ENCODE measurements around the gene C12orf42. TPM values are rescaled to one million over a fixed set of nuclear protein-coding genes. Genes with fewer than 3 reads are reported as not detected.

C12orf42 gene
- total and polyA plus RNA-seq, 2 of the 4 experiments (the other 2 are of a cell fraction) = not detected

DNA sequence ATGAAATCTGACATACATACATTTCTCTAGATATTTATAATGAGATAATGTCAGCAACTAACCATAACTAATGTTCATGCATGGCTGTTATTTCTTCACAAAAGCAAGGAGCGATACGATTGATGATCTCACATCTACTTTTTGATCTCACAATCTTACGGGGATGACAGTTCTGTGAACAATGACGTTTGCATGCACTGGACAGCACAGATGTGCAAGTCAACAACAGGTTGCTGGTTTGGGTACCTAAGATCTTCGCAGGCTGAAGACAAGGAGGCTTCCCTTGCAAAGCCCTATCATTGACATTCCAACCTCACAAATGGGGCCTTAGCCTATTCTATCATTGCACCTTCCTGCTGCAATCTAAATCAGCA, 53.6 kb downstream of the C12orf42 start:
- Histone ChIP-seq H3K4me1 (ENCODE audit: control insufficient read depth, insufficient read depth, low read length) (no peaks in the 10 kb centered on the region), H2BK15ac (ENCODE audit: low read depth, low read length) (no peak overlapping the region), H2AFZ (replicated peaks; ENCODE audit: low read length, poor library complexity) (no peak overlapping the region), H4K91ac (ENCODE audit: insufficient read depth, low read depth, low read length) (no peak overlapping the region), H4K8ac (ENCODE audit: low read depth in 2 of 2, low read length in 2 of 2) (no peak overlapping the region), H3K27me3 (ENCODE audit: control insufficient read depth, insufficient read depth, low read length) (no peaks in the 10 kb centered on the region), H3K23ac (ENCODE audit: low read depth, low read length) (no peak overlapping the region), H2BK20ac (ENCODE audit: low read depth, low read length) (no peak overlapping the region), H3K56ac (ENCODE audit: extremely low read depth, insufficient read depth, low read length) (no peak overlapping the region), H4K20me1 (ENCODE audit: insufficient read depth, low read length) (no peaks in the 10 kb centered on the region), H2AK5ac (ENCODE audit: low read depth, low read length) (no peak overlapping the region), H3K4ac (ENCODE audit: low read depth, low read length) (no peak overlapping the region), H3K9ac (ENCODE audit: low read depth, low read length) (no peak overlapping the region), H3K18ac (ENCODE audit: low read depth, low read length) (no peak overlapping the region), H2BK5ac (ENCODE audit: low read depth, low read length, poor library complexity, severe bottlenecking) (no peak overlapping the region), H3K79me1 (ENCODE audit: low read depth in 1 of 2, low read length in 2 of 2) (no peaks in the 10 kb centered on the region), H3K14ac (replicated peaks; ENCODE audit: low read depth, low read length) (no peak overlapping the region), H2BK120ac (ENCODE audit: low read depth, low read length) (no peak overlapping the region), H4K5ac (ENCODE audit: low read depth, low read length) (no peak overlapping the region), H2AK9ac (replicated peaks; ENCODE audit: low read depth, low read length, poor library complexity) (no peak overlapping the region), H3K4me2 (ENCODE audit: low read depth, low read length) (no peak overlapping the region), H3K9me1 (ENCODE audit: insufficient read depth, low read length) (no peaks in the 10 kb centered on the region), H3K27ac (ENCODE audit: insufficient read depth, low read length) (no peak overlapping the region), H3K36me3 (ENCODE audit: control insufficient read depth, insufficient read depth, low read length) (no peaks in the 10 kb centered on the region), H3K9me3 (ENCODE audit: control insufficient read depth, insufficient read depth, low read length) (0 out of 2 replicates have a peak, but pooled peaks cover 2% of the 10 kb centered on the region), H3K4me3 (ENCODE audit: insufficient read depth, low read depth, low read length) (no peak overlapping the region)
- intact Hi-C loops (cut with micrococcal nuclease) (no loop called here), dilution Hi-C loops (cut with HindIII; ENCODE audit: low sequenced_read_pairs, unreplicated experiment) (no loop called here), in situ Hi-C loops (cut with MboI; ENCODE audit: low sequenced_read_pairs) (no loop called here)
- WGBS, 2 experiments (ENCODE audit: extremely low coverage in 2 of 2, insufficient read length in 1 of 2) = 51% methylated on average over 4 of the region's 5 CpGs; no CpG with 5 or more reads in 1 of the 2 experiments
- ATAC-seq (ENCODE audit: low read depth) = no peak
- BruUV-seq (replicated peaks) = no TSS peak
- TF ChIP-seq, protein P1, sequence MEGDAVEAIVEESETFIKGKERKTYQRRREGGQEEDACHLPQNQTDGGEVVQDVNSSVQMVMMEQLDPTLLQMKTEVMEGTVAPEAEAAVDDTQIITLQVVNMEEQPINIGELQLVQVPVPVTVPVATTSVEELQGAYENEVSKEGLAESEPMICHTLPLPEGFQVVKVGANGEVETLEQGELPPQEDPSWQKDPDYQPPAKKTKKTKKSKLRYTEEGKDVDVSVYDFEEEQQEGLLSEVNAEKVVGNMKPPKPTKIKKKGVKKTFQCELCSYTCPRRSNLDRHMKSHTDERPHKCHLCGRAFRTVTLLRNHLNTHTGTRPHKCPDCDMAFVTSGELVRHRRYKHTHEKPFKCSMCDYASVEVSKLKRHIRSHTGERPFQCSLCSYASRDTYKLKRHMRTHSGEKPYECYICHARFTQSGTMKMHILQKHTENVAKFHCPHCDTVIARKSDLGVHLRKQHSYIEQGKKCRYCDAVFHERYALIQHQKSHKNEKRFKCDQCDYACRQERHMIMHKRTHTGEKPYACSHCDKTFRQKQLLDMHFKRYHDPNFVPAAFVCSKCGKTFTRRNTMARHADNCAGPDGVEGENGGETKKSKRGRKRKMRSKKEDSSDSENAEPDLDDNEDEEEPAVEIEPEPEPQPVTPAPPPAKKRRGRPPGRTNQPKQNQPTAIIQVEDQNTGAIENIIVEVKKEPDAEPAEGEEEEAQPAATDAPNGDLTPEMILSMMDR (conservative IDR thresholded peaks at IDR 0.05; ENCODE audit: low read depth, low read length) = no peak
- TF ChIP-seq MXI1 (IDR thresholded peaks at IDR 0.05; ENCODE audit: borderline replicate concordance, low read depth, low read length) (no peak), MAZ (IDR thresholded peaks at IDR 0.05; ENCODE audit: borderline replicate concordance, low read depth, low read length) (no peak), NFE2L2 (IDR thresholded peaks at IDR 0.05; ENCODE audit: low read depth, low read length) (no peak), MAFK (IDR thresholded peaks at IDR 0.05; ENCODE audit: low read depth, low read length) (no peak), FOS (IDR thresholded peaks at IDR 0.05; ENCODE audit: low read depth, low read length) (no peak), RFX5 (IDR thresholded peaks at IDR 0.05; ENCODE audit: low read depth, low read length) (no peak), RCOR1 (IDR thresholded peaks at IDR 0.05; ENCODE audit: insufficient replicate concordance, low read length) (no peak)
- TF ChIP-seq, protein P2, sequence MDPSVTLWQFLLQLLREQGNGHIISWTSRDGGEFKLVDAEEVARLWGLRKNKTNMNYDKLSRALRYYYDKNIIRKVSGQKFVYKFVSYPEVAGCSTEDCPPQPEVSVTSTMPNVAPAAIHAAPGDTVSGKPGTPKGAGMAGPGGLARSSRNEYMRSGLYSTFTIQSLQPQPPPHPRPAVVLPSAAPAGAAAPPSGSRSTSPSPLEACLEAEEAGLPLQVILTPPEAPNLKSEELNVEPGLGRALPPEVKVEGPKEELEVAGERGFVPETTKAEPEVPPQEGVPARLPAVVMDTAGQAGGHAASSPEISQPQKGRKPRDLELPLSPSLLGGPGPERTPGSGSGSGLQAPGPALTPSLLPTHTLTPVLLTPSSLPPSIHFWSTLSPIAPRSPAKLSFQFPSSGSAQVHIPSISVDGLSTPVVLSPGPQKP (IDR thresholded peaks at IDR 0.05; ENCODE audit: borderline replicate concordance, low read depth, low read length) = no peak
- DNase-seq = no peak
- POLR2A ChIA-PET (ENCODE audit: unreplicated experiment) = no interaction called here
- CTCF ChIA-PET = no interaction called here

Measured in IMR-90 (cell line).